Skeletal muscle tissue (tissue), 4 donors: ENCODE measurements around the gene HPD. TPM values are rescaled to one million over a fixed set of nuclear protein-coding genes. Genes with fewer than 3 reads are reported as not detected.
A peak's percentile ranks its signal among the peaks of the same experiment; 100 is the strongest.

Experiments used
- H3K27ac ChIP-seq: one replicate; pipeline ENCODE4 v1.7.0; 2013; ENCODE audit warnings: mild to moderate bottlenecking, low read depth, low read length, inconsistent platforms
- H3K27me3 ChIP-seq, 3 donors: one replicate each; pipeline ENCODE4 v1.7.0; 2013; ENCODE audit warnings: low read length in 3 of 3; ENCODE audit not compliant: control insufficient read depth in 3 of 3, insufficient read depth in 3 of 3
- H3K36me3 ChIP-seq, 3 donors: one replicate each; pipeline ENCODE4 v1.7.0; 2013; ENCODE audit warnings: low read length in 3 of 3; ENCODE audit not compliant: control insufficient read depth in 3 of 3, insufficient read depth in 3 of 3
- H3K4me1 ChIP-seq, 3 donors: one replicate each; pipeline ENCODE4 v1.7.0; 2013; ENCODE audit warnings: low read length in 3 of 3, mild to moderate bottlenecking in 3 of 3; ENCODE audit not compliant: control insufficient read depth in 3 of 3, insufficient read depth in 3 of 3
- H3K4me3 ChIP-seq, 3 donors: one replicate each; pipeline ENCODE4 v1.7.0; 2013; ENCODE audit warnings: low read length in 3 of 3
- H3K9ac ChIP-seq, 3 donors: one replicate each; pipeline ENCODE4 v1.7.0; 2013; ENCODE audit warnings: low read length in 3 of 3, mild to moderate bottlenecking in 3 of 3, moderate library complexity in 2 of 3, low read depth in 1 of 3
- H3K9me3 ChIP-seq, 3 donors: one replicate each; pipeline ENCODE4 v1.7.0; 2013; ENCODE audit warnings: low read length in 3 of 3; ENCODE audit not compliant: control insufficient read depth in 3 of 3
- total RNA-seq: library from RNA; depleted of rRNA; stranded (reverse); fragments of >200 nt; gene quantifications from one replicate; pipeline ENCODE4 v1.2.3, GENCODE V29; 2014
- donor health status: Osteomylitis.

HPD gene
- total RNA-seq, 1 donor from 2014 or later = not detected

GRCh38 chr12:121812921-121813896 lies 45.5 kb downstream of the HPD start:
- peak overlapping the region; percentile 76 to 86 (median 79) for H3K4me3 ChIP-seq
- H3K9me3 ChIP-seq = no peaks in the 10 kb centered on the region
- no peaks in the 10 kb centered on the region for H3K27me3 ChIP-seq
- H3K27ac ChIP-seq = no peak overlapping the region
- H3K9ac ChIP-seq = peak overlapping the region in 1 of 3 donors; percentile 86
- peaks cover 53 to 64% (median 60%) of the 10 kb centered on the region in 3 donors for H3K36me3 ChIP-seq
- peaks cover 30 to 37% (median 30%) of the 10 kb centered on the region in 3 donors for H3K4me1 ChIP-seq

DNA sequence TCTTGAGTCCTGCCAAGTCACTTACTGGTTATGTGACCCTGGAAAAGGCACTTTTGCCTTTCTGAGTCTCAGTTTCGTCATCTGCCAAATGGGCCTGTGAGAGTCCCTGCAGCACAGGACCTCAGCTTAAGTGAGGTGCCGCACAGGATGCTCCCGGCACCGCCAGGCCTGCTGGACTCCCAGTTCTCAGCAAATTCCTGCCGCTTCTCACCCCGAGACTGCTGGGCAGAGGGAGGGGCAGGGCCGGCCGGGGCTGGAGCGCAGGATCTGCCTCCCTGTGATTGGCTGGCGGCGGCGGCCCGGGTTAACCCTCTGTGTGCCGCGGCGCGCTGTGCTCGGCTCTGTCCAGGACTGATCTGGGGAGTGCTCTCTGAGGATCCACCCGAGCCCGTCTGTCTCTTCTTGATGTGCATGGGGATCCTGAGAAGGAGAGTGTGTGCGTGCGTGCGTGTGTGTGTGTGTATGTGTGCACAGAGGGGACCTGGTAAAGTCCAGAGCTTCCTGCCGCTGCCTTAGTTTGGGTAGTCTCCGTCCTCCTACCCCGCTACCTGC lies 46.3 kb downstream of the HPD start:
- Histone ChIP-seq H3K27ac (no peak overlapping the region), H3K4me1 (peaks cover 32 to 41% (median 33%) of the 10 kb centered on the region in 3 donors), H3K27me3 (no peaks in the 10 kb centered on the region), H3K36me3 (peaks cover 48 to 59% (median 59%) of the 10 kb centered on the region in 3 donors), H3K4me3 (peak overlapping the region; percentile 76 to 86 (median 79)), H3K9me3 (no peaks in the 10 kb centered on the region), H3K9ac (peak overlapping the region; percentile 30 to 86 (median 79))

DNA sequence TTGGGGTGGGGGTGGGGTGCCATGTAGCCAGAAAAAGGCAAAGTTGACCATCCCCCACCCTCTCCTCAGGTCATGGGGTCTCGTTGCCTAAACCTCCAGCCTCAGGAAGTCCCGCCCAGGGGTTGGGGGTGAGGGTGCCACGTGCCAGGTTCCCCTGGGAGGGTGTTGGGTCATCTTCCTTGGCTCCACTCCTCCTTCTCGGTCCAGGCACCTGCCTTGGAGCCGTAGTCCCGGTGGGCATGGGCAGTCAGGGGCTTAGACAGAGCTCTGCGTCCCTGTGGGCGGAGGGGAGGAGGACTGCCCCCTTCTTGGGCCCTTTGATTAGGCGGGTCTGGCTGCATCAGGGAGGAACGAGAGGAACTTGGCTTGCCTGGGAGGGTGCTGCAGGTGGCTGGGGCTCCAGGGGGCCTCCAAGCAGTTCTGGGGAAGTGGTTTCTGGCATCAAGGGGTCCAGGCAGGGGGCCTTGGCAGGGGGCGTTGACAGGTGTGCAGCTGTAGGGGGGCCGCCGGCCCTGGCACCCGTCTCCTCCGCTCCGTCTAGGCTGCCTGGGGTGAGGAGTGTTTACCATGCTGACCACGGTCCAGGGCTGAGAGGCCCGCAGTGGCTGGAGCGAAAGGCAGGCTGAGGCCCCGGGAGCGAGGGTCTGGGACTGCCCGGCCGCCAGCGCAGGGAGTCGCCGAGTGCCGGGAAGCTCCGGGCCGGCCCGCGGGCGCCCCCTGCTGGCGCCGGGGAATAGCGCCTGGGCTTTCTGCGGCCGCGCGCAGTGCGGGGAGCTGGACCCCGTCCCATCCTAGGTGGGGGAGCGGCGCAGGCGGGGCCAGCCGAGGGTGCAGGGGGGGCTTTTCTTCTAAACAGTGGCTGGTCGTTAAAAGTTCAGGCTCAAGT lies 47.0 kb downstream of the HPD start:
- Histone ChIP-seq H3K4me3 (peak overlapping the region; percentile 76 to 86 (median 79)), H3K27ac (peak overlapping the region; percentile 54), H3K36me3 (peaks cover 44 to 52% (median 52%) of the 10 kb centered on the region in 3 donors), H3K9me3 (no peaks in the 10 kb centered on the region), H3K4me1 (peaks cover 38 to 46% (median 40%) of the 10 kb centered on the region in 3 donors), H3K9ac (peak overlapping the region; percentile 79 to 86 (median 83)), H3K27me3 (no peaks in the 10 kb centered on the region)

DNA sequence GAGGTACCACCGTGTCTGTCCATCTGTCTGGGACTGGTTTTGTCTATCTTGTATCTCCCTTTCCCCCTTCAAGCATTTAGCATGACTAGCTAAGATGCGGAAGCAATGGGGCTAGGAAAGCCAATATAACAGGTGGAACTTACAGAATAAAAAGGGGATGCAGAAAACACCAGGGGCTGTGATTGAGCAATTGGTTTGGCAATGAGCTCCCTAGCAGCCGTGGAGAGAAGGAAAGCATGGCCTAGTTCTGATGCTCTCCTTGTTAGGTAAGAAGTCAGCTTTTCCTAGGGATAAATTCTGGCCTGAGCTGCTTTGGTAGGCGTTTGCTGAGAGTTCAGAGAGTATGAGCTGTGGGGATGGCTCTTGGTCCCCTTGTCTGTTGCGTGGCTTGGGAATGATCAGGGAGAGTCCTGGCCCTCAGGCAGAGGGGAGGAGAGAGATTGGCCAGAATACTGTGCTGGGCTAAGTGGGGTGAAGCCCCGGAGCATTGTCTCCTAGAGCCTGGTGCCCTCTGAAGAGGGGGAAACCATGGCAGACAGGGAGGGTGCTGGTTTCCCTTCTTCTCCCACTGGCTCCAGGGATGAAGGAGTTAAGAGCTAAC lies 47.7 kb downstream of the HPD start:
- peak overlapping the region; percentile 79 to 86 (median 83) for H3K9ac ChIP-seq

DNA sequence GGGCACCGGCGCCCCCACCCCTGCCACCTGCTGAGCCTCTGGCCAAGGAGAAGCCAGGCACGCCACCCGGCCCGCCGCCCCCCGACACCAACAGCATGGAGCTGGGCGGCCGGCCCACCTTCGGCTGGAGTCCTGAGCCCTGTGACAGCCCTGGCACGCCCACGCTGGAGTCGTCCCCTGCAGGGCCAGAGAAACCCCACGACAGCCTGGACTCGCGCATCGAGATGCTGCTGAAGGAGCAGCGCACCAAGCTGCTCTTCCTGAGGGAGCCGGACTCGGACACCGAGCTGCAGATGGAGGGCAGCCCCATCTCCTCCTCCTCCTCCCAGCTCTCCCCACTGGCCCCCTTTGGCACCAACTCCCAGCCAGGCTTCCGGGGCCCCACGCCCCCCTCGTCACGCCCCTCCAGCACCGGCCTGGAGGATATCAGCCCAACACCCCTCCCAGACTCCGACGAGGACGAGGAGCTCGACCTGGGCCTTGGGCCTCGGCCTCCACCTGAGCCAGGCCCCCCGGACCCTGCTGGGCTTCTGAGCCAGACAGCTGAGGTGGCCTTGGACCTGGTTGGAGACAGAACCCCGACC lies 48.3 kb downstream of the HPD start:
- Histone ChIP-seq H3K9ac (peak overlapping the region in 1 of 3 donors; percentile 86), H3K27me3 (no peaks in the 10 kb centered on the region), H3K9me3 (no peaks in the 10 kb centered on the region), H3K4me3 (no peak overlapping the region), H3K36me3 (peaks cover 37 to 48% (median 43%) of the 10 kb centered on the region in 3 donors), H3K27ac (no peak overlapping the region), H3K4me1 (peaks cover 50 to 58% (median 51%) of the 10 kb centered on the region in 3 donors)

More for the DNA sequence above, 47.7 kb downstream of the HPD start:
- Histone ChIP-seq H3K27ac (peak overlapping the region; percentile 54), H3K27me3 (no peaks in the 10 kb centered on the region), H3K36me3 (peaks cover 40 to 50% (median 46%) of the 10 kb centered on the region in 3 donors), H3K9me3 (no peaks in the 10 kb centered on the region), H3K4me1 (peaks cover 45 to 53% (median 47%) of the 10 kb centered on the region in 3 donors), H3K4me3 (peak overlapping the region; percentile 62 to 79 (median 76))

DNA sequence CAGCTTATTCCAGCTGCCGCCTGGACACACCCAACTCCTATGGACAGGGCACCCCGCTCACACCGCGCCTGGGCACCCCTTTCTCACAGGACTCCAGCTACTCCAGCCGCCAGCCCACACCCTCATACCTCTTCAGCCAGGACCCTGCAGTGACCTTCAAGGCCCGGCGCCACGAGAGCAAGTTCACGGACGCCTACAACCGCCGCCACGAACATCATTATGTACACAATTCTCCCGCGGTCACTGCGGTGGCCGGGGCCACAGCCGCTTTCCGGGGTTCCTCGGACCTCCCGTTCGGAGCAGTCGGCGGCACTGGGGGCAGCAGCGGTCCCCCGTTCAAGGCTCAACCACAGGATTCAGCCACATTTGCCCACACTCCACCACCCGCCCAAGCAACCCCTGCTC lies 48.9 kb downstream of the HPD start:
- H3K4me3 ChIP-seq = no peak overlapping the region
- H3K9ac ChIP-seq = no peak overlapping the region
- no peaks in the 10 kb centered on the region for H3K9me3 ChIP-seq
- H3K27ac ChIP-seq = no peak overlapping the region
- no peaks in the 10 kb centered on the region for H3K27me3 ChIP-seq
- peaks cover 35 to 41% (median 37%) of the 10 kb centered on the region in 3 donors for H3K36me3 ChIP-seq
- H3K4me1 ChIP-seq = peaks cover 51 to 60% (median 54%) of the 10 kb centered on the region in 3 donors

DNA sequence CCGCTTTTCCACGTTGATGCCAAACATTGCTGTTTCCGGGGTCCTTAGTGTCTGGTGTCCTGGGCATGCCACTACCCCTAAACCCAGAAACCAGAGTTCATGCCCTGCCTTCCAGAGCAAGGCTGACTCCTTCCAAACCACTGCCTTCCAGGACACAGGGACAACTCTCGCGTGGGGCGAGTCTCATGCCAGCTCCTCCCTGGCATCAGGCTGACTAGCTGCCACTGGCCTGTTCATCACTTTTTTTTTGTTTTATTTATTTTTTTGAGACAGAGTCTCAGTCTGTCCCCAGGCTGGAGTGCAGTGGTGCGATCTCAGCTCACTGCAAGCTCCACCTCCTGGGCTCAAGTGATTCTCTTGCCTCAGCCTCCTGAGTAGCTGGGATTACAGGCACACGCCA lies 50.0 kb downstream of the HPD start:
- H3K27me3 ChIP-seq = no peaks in the 10 kb centered on the region
- H3K4me3 ChIP-seq = no peak overlapping the region
- H3K9me3 ChIP-seq = no peaks in the 10 kb centered on the region
- no peak overlapping the region for H3K27ac ChIP-seq
- peaks cover 51 to 56% (median 54%) of the 10 kb centered on the region in 3 donors for H3K4me1 ChIP-seq
- no peak overlapping the region for H3K9ac ChIP-seq
- peaks cover 29 to 35% (median 32%) of the 10 kb centered on the region in 3 donors for H3K36me3 ChIP-seq

DNA sequence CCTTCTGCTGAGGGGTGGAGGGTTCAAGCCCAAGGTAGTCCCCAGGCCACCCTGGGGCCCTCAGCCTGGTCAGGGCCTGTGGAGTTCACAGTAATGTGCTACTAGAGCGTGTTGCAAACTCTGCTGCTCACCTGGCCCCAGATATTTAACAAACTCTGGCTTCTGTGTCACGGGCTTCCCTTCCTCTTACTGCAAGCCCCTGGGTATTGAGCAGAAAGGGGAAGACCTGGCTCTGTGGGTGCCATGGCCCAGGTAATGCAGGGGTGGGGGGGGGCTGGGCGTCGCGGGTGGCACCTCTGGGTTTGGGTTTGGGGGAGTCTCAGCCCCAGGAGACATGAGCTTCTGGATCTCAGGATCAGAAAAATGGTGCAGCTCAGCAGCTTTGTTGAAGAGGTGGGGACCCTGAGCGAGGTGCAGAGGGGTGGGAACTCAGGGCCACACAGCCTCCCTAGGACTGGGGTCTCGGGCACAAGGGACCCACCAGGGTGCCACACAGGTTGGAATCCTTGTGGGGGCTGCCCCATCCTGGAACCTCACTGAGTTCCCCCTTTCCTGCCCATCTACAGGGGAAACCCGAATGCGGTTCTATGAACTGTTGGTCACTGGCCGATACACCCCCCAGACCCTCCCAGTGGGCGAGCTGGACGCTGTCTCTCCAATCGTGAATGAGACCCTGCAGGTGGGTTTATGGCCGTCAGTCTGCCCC lies 50.9 kb downstream of the HPD start:
- H3K36me3 ChIP-seq = peaks cover 26 to 32% (median 30%) of the 10 kb centered on the region in 3 donors
- peaks cover 45 to 48% (median 47%) of the 10 kb centered on the region in 3 donors for H3K4me1 ChIP-seq
- no peak overlapping the region for H3K4me3 ChIP-seq
- no peaks in the 10 kb centered on the region for H3K9me3 ChIP-seq
- H3K27me3 ChIP-seq = no peaks in the 10 kb centered on the region
- H3K9ac ChIP-seq = peak overlapping the region in 2 of 3 donors; percentile 10 to 40
- H3K27ac ChIP-seq = no peak overlapping the region
